ENCODE measurements around the gene RENBP.

DNA sequence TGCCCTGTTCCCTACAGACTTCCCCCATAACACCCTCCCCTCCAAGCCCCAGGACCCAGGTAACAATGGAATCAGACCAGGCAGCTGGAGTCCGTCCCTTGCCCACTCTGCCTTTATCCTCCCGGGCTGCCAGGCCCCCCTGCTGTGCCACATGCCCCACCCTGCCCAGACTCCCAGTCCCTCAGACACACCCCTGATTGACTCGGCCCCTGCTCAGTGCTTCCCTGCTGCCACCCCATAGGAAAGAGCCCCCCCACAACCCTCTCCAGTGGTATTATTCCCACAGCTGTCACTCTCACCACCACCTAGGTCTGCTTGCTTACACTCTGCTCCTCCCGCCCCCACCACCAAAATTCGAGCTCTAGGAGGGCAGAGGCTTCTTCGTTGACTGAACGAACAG is 4.9 kb downstream of the RENBP start:
- TF ChIP-seq, protein P1, sequence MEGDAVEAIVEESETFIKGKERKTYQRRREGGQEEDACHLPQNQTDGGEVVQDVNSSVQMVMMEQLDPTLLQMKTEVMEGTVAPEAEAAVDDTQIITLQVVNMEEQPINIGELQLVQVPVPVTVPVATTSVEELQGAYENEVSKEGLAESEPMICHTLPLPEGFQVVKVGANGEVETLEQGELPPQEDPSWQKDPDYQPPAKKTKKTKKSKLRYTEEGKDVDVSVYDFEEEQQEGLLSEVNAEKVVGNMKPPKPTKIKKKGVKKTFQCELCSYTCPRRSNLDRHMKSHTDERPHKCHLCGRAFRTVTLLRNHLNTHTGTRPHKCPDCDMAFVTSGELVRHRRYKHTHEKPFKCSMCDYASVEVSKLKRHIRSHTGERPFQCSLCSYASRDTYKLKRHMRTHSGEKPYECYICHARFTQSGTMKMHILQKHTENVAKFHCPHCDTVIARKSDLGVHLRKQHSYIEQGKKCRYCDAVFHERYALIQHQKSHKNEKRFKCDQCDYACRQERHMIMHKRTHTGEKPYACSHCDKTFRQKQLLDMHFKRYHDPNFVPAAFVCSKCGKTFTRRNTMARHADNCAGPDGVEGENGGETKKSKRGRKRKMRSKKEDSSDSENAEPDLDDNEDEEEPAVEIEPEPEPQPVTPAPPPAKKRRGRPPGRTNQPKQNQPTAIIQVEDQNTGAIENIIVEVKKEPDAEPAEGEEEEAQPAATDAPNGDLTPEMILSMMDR (conservative IDR thresholded peaks at IDR 0.05; ENCODE audit: low read length), result no peak
- TF ChIP-seq EZH2phosphoT487 (IDR thresholded peaks at IDR 0.05; ENCODE audit: borderline replicate concordance), result no peak
